ENCODE measurements around the gene DGKB.

Gene DGKB

GRCh38 chr7:14156436-14156835 lies 746.1 kb downstream of the DGKB start:
- TF ChIP-seq CTCF (IDR thresholded peaks at IDR 0.05): no peak
- Histone ChIP-seq H3K4me3 (no peak overlapping the region), H3K27ac (no peak overlapping the region)
- DNase-seq (ENCODE audit: low spot score): no peak

DNA sequence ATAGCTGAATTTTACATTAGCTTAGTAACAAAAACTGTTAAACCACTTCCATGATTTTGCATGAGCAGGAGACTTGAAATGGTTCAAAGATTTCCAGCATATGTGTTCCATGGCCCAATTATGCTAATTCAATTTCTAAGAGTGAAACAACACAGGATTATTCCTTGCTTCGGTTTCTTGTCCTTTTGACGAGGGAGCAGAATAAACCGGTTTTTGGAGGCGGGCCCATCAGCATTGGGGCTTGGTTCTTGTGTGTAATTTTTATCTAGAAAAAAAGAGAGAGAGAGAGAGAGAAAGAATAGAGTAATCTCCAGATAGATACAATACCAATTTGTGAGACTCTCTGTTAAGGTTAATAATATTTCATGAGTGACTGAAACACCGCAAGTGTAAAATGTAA lies 753.6 kb downstream of the DGKB start:
- no peak for DNase-seq (ENCODE audit: low spot score)
- H3K27ac ChIP-seq: no peak overlapping the region

DNA sequence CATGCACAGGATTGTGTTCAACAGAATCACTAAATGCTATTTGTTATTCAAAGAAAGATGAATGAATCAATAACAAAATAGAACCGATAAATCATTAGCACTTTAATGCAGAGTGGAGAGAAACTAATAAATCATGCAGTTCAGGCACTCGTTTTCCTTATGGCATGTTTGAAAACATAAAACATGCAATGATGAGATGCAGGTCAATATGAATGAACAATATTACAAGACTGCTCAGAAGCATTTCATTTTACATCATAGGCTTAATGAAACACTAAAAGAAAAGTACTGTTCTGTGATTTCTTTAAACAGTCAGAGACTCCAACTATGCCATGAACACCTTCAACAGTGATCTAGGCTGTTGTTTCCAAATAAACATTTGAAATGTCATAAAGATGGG lies 755.0 kb downstream of the DGKB start:
- no peak for DNase-seq (ENCODE audit: low spot score)
- Histone ChIP-seq H3K4me3 (no peak overlapping the region), H3K27ac (no peak overlapping the region)
- no peak for TF ChIP-seq CTCF (IDR thresholded peaks at IDR 0.05)

More for the DNA sequence above, 753.6 kb downstream of the DGKB start:
- TF ChIP-seq CTCF (IDR thresholded peaks at IDR 0.05): no peak
- no peak overlapping the region for H3K4me3 ChIP-seq

GRCh38 chr7:14144538-14144937 lies 758.0 kb downstream of the DGKB start:
- no peak for DNase-seq (ENCODE audit: low spot score)
- H3K4me3 ChIP-seq: no peak overlapping the region
- TF ChIP-seq CTCF (IDR thresholded peaks at IDR 0.05): no peak
- H3K27ac ChIP-seq: no peak overlapping the region

- H3K4me3 ChIP-seq: no peak overlapping the region
- no peak overlapping the region for H3K27ac ChIP-seq
- no peak for TF ChIP-seq CTCF (IDR thresholded peaks at IDR 0.05)
- no peak for DNase-seq (ENCODE audit: low spot score)
Observed at GRCh38 chr7:14144109-14144508, 758.4 kb downstream of the DGKB start.

DNA sequence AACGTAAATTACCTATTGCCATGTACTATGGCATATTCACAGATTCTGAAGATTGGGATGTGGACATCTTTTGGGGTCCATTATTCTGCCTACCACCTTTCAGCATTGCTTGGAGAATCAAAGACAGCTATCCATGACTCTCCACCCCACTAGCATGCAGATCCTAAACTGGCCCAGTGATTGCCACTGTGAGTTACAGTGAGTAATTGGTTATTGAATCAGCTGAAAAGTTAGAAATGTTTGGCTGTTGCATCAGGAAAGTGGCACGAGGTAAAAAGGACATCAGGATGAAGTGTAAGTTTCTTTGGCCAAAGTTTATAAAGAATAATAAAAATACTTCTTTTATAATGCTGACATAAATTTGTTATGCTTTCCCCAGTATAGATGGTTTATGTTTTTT lies 764.9 kb downstream of the DGKB start:
- no peak for DNase-seq (ENCODE audit: low spot score)
- no peak for TF ChIP-seq CTCF (IDR thresholded peaks at IDR 0.05)
- no peak overlapping the region for H3K27ac ChIP-seq
- H3K4me3 ChIP-seq: no peak overlapping the region

DNA sequence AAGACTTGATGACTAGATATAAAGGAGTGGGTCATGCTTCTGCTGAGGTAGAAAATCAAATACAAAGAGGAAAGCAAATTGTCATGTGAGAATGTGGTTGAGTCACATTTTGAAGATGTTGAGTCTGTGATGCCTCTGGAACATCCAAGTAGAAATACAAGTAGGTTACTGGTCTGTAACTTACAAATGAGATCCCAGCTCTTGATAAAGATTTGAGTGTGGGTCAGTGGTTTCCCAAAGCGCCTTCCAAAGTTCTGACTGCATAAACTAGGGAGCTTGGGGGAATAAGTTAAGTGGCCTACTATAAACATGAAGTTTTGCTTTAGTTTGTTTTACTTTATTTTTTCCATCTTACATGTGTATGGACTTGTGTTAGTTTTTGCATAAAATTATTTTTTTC lies 768.8 kb downstream of the DGKB start:
- no peak for TF ChIP-seq CTCF (IDR thresholded peaks at IDR 0.05)
- no peak overlapping the region for H3K4me3 ChIP-seq

More for the DNA sequence above, 768.8 kb downstream of the DGKB start:
- H3K27ac ChIP-seq: no peak overlapping the region
- DNase-seq (ENCODE audit: low spot score): no peak
